Activated naive CD4-positive, alpha-beta T cell treated with anti-CD3 and anti-CD28 coated beads, Interleukin-2, amount 50 U/mL, for 72 hours (primary cell): ENCODE measurements around the gene AP3S1. TPM values are rescaled to one million over a fixed set of nuclear protein-coding genes. Genes with fewer than 3 reads are reported as not detected.
"Not testable (repeated sequence)": the region's sequence is repeated elsewhere in the genome, so short reads cannot be mapped to it uniquely, and the experiment has no call there.

Experiments
- ATAC-seq, 2 donors: fragments of 150-1000 bp; cut with Tn5 transposase; 2 replicates each; pipeline ENCODE4 v1.10.0; 2021; ENCODE audit warnings: mild to moderate bottlenecking in 2 of 2, moderate library complexity in 2 of 2
- DNase-seq, 2 donors: peaks; one replicate each; pipeline ENCODE4 v3.0.0; 2021 to 2022; ENCODE audit warnings: low spot score in 2 of 2
- H3K27ac Mint-ChIP-seq, 2 donors: one replicate each; pipeline ENCODE4 v1.8.0; 2022; ENCODE audit warnings: mild to moderate bottlenecking in 2 of 2, mixed read lengths in 2 of 2
- H3K36me3 Mint-ChIP-seq, 2 donors: one replicate each; pipeline ENCODE4 v1.8.0; 2022; ENCODE audit warnings: mixed read lengths in 2 of 2
- H3K9me3 Mint-ChIP-seq, 2 donors: one replicate each; pipeline ENCODE4 v1.8.0; 2022; ENCODE audit warnings: mixed read lengths in 2 of 2
- total RNA-seq, 2 donors: library from RNA; stranded (reverse); gene quantifications; one replicate each; pipeline ENCODE4 v1.2.3, GENCODE V29; 2022

AP3S1 gene
- total RNA-seq: 100 to 1,000 TPM in 1 of 2 donors, 10 to 100 TPM in 1; 47.6 to 126 TPM

DNA sequence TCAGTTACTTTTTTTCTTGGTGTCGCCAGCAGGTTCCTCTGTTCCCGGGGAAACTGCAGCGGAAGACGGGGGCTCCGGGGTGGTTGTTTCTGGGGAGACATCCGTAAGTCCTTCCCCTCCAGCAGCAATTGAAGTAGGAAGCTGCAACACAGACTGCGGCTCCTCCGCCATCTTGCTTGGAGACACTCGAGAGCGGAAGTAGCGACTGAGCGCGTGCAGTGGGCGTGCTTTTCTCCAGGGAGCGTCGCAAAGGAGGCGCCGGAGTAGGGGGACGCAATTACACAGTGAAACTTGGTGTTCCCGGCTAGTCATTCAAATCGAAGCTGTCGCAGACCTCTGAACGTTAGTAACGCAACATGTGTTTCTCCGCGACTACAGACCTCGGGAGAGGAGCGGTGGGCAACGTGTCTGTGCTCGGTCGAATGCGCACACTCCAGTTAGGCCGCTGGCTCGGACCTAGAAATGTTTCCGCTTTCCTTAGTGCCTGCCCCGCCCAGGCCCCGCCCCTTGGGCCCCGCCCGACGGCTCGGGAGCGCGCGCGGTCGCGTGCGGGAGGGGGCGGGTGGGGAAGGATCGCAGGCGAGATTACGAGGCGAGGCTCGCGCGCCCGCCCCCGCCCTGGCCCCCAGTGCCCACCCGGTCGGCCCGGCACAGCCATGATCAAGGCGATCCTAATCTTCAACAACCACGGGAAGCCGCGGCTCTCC is at the start of gene AP3S1, which contains the start of gene ATG12:
Gene AP3S1, plus strand, starts transcription at position 554 of the 707 bp plus-strand sequence. Its CDS starts 103 bp downstream, at position 657.
Gene ATG12, minus strand, starts transcription at position 184 of the 707 bp plus-strand sequence. Its CDS starts 13 bp downstream, at position 171.
- Mint-ChIP-seq H3K36me3 (peaks cover 10 to 18% of the 10 kb centered on the region in 2 donors), H3K9me3 (no peaks in the 10 kb centered on the region), H3K27ac (peak within 1 kb of the TSS; percentile 98)
- peak; percentile 89 to 90 for DNase-seq
- ATAC-seq: peak; percentile 89 to 91

DNA sequence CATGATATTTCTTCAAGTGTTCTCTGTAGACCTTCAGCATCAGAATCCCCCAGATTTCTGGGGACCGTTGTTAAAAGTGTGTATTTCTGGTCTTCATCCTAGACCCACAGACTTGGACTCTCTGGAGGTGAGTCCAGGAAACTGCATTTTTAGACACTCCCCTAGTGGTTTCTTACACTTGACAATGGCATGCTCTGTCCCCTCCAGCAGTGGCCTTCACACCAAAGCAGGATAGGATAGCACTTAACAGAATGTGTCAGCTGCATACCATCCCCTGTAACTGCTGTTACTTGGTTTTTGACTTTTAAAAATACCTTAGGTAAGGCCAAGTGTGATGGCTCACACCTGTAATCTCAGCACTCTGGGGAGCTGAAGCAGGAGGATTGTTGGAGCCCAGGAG is 46.0 kb upstream of the AP3S1 start:
- no peaks in the 10 kb centered on the region for H3K36me3 Mint-ChIP-seq

DNA sequence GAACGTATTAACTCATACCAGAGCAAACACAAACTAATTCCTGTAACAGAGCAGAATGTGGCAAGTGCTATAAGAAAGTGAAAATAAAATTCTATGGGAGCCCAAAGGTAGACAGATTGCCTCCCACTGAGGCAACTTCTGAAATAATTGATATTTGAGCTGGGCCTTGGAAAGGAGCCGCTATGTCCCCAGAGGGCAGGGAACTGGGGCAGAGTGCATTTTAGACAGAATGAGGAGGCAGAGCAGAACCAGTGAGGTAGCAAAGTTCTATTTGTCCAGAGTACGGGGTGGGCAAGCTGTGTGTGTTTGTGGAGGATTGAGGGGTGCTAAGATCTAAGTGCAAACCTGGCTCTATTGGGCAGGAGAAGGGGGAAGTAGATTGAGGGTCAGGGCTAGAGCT is 45.1 kb upstream of the AP3S1 start:
- no peaks in the 10 kb centered on the region for H3K9me3 Mint-ChIP-seq
- H3K36me3 Mint-ChIP-seq: no peaks in the 10 kb centered on the region
- DNase-seq: no peak
- no peak overlapping the region for H3K27ac Mint-ChIP-seq
- ATAC-seq: no peak

More for the DNA sequence above, 46.0 kb upstream of the AP3S1 start:
- H3K9me3 Mint-ChIP-seq: no peaks in the 10 kb centered on the region
- no peak overlapping the region for H3K27ac Mint-ChIP-seq
- no peak for ATAC-seq
- no peak for DNase-seq

DNA sequence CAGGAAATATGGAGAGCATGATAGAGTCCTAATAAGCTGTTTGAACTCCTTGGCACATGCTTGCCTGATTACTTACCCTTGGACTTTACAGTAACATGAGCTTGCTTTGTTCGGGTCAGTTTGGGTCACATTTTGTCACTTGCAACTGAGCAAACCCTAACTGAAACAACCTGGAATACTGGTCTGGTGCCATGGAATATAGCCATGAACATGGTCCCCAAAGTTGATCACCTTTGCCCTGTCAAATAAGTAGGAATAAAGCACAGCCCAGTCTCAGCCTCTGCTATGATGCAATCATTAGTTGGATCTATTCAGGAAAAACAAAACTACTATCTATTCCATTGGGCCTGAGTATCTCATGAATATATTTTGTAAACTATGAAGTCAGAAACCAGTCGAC is 43.5 kb upstream of the AP3S1 start:
- ATAC-seq: no peak
- H3K27ac Mint-ChIP-seq: no peak overlapping the region
- DNase-seq: no peak
- H3K36me3 Mint-ChIP-seq: no peaks in the 10 kb centered on the region
- H3K9me3 Mint-ChIP-seq: no peaks in the 10 kb centered on the region

- H3K36me3 Mint-ChIP-seq: no peaks in the 10 kb centered on the region
- no peaks in the 10 kb centered on the region for H3K9me3 Mint-ChIP-seq
- H3K27ac Mint-ChIP-seq: no peak overlapping the region
- ATAC-seq (peak in 1 of 2 donors; percentile 40), DNase-seq (no peak)
These were observed 41.6 kb upstream of the AP3S1 start for GRCh38 chr5:115800108-115800507.

GRCh38 chr5:115801152-115801551 is 40.6 kb upstream of the AP3S1 start:
- Mint-ChIP-seq H3K36me3 (no peaks in the 10 kb centered on the region), H3K9me3 (no peaks in the 10 kb centered on the region), H3K27ac (no peak overlapping the region)
- DNase-seq (no peak), ATAC-seq (no peak)

DNA sequence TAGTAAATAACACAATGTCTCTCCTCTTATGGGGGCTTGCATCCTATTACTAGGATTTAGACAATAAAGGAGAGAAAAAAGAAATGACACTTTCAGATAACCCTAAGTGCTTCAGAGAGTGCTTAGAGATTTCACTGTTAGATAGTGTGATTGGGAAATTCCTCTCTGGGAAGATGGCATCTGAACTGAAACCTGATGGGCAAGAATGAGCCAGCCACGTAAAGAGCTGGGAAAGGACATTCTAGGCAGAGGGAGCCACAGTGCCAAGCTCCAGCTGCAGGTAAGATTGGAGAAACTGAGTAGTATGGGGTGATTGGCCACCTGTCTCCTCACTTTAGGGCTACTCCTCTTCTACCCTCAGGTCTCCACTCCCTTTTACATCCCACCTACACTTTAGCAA is 39.8 kb upstream of the AP3S1 start:
- ATAC-seq (no peak), DNase-seq (no peak)
- Mint-ChIP-seq H3K27ac (no peak overlapping the region), H3K9me3 (no peaks in the 10 kb centered on the region), H3K36me3 (no peaks in the 10 kb centered on the region)

- no peak for ATAC-seq
- Mint-ChIP-seq H3K36me3 (peaks cover 0 to 7% of the 10 kb centered on the region in 2 donors), H3K9me3 (no peaks in the 10 kb centered on the region), H3K27ac (no peak overlapping the region)
- no peak for DNase-seq
These were observed 34.6 kb upstream of the AP3S1 start for GRCh38 chr5:115806986-115807653.

DNA sequence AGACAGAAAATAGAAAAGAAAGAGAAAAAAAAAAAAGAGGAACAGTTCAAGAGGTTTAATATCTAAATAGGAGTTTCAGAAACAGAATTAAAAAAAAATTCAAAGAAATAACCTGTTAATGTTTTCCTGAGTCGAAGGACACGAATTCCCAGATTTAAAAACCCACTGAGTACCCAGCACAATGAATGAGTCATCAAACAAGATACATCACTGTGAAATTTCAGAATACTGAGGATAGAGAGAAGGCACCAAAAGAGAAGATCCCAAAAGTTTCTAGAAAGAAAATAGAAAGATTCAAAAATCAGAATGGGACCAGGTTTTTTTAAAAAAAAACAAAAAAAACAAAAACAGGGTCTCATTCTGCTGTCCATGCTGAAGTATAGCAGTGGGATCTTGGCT is 34.1 kb upstream of the AP3S1 start:
- Mint-ChIP-seq H3K36me3 (peaks cover 0 to 7% of the 10 kb centered on the region in 2 donors), H3K9me3 (no peaks in the 10 kb centered on the region), H3K27ac (no peak overlapping the region)
- no peak for ATAC-seq
- DNase-seq: no peak

GRCh38 chr5:115808066-115808465 is 33.7 kb upstream of the AP3S1 start:
- ATAC-seq, H3K9me3 Mint-ChIP-seq, DNase-seq: not testable (repeated sequence)

DNA sequence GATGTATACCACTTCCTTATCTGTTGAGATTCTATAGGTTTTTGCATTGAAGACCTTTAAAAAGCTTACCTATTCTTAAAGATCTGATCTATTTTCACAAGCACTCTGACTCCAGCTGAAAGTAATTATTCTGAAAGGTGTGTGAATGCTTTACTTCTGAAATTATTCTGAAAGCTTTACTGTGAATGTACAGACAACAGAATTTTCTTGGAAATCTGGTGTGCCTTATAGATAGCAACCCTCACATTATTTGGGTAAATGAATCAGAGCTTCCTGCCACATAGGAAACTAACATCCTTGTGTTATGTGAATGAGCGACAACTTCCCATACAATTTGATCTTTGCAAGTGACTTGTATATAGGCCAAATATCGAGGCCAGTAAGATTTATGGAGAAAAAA is 31.8 kb upstream of the AP3S1 start:
- no peak for DNase-seq
- H3K36me3 Mint-ChIP-seq: peaks cover 5 to 7% of the 10 kb centered on the region in 2 donors
- H3K27ac Mint-ChIP-seq: no peak overlapping the region
- ATAC-seq: peak in 1 of 2 donors; percentile 74
- H3K9me3 Mint-ChIP-seq: no peaks in the 10 kb centered on the region

More at GRCh38 chr5:115808066-115808465, 33.7 kb upstream of the AP3S1 start:
- H3K36me3 Mint-ChIP-seq, H3K27ac Mint-ChIP-seq: not testable (repeated sequence)

- ATAC-seq: no peak
- H3K36me3 Mint-ChIP-seq: peaks cover 5 to 7% of the 10 kb centered on the region in 2 donors
- H3K9me3 Mint-ChIP-seq: no peaks in the 10 kb centered on the region
These were observed 31.0 kb upstream of the AP3S1 start for GRCh38 chr5:115810761-115811160.

GRCh38 chr5:115811406-115811805 is 30.3 kb upstream of the AP3S1 start:
- no peak for ATAC-seq
- peaks cover 7 to 8% of the 10 kb centered on the region in 2 donors for H3K36me3 Mint-ChIP-seq
- no peaks in the 10 kb centered on the region for H3K9me3 Mint-ChIP-seq
- DNase-seq: no peak
- no peak overlapping the region for H3K27ac Mint-ChIP-seq

More at GRCh38 chr5:115810761-115811160, 31.0 kb upstream of the AP3S1 start:
- DNase-seq: no peak
- H3K27ac Mint-ChIP-seq: no peak overlapping the region

- peaks cover 4 to 9% of the 10 kb centered on the region in 2 donors for H3K36me3 Mint-ChIP-seq
- H3K27ac Mint-ChIP-seq: no peak overlapping the region
- no peak for DNase-seq
- H3K9me3 Mint-ChIP-seq: no peaks in the 10 kb centered on the region
- no peak for ATAC-seq
These were observed 29.4 kb upstream of the AP3S1 start for GRCh38 chr5:115812372-115812771.

- H3K9me3 Mint-ChIP-seq: no peaks in the 10 kb centered on the region
- DNase-seq (peak in 1 of 2 donors; percentile 14), ATAC-seq (peak in 1 of 2 donors; percentile 47)
- H3K27ac Mint-ChIP-seq: no peak overlapping the region
- H3K36me3 Mint-ChIP-seq: peaks cover 0 to 9% of the 10 kb centered on the region in 2 donors
These were observed 28.0 kb upstream of the AP3S1 start for GRCh38 chr5:115813719-115814118.

DNA sequence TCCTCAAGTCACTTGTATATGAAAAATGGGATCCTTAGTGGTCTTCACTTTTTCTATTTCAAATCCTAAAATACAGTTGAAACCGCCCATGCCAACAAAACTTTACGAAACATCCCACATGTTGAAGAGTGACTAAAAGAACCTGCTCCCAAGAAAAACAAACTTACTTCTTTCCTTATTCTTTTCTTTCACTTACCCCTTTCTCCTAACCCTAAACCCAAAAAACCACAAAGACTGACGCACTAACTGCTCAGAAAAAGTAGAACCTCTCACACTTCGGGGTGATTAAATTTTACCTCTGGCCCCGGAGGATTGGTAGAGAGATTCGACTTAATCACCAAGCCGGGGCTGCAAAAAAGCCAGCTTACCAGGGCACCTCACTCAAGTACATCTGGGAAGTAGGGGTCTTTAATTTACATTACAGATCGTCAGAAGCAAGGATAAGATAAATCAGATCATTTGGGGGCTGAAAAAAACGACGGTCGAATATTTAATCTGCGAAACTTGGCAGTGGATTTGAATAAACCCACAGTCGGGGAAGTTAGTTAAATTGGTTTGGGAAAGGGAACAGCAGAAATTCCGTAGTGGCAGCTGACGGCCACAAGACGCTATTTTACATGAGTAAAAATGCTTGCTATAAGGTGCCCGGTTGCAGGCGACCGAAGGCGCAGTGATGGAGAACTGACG is 26.6 kb upstream of the AP3S1 start:
- Mint-ChIP-seq H3K36me3 (peaks cover 0 to 9% of the 10 kb centered on the region in 2 donors), H3K9me3 (no peaks in the 10 kb centered on the region), H3K27ac (no peak overlapping the region)
- DNase-seq (no peak), ATAC-seq (peak in 1 of 2 donors; percentile 27)

DNA sequence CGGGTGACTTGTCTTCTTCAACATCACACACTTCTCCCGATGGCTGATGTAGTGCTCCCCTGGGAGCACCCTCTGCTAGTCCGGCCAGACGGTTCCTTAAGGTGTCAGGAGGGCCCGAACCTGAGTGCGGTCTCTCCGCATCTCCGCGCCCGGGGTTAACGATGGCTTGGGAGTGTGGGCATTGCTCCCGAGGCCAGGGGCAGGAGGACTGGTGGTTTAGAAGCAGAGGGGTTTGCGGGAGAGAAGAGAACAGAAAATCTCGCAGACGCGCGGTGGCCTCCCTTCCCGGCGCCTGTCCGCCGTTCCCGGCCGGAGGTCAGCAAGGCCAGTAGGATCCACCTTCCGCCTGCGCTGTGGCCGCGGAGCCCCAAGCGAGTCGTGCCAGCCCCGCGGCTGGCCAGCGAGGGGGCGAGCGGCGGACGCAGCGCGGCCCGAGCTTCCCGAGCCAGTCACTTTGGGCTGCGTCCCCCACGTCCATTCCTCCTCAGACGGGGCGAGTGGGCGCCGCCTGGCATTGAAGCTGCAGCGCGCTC is 26.0 kb upstream of the AP3S1 start:
- peaks cover 0 to 9% of the 10 kb centered on the region in 2 donors for H3K36me3 Mint-ChIP-seq
- H3K9me3 Mint-ChIP-seq: no peaks in the 10 kb centered on the region
- ATAC-seq: peak in 1 of 2 donors; percentile 11
- H3K27ac Mint-ChIP-seq: no peak overlapping the region
- no peak for DNase-seq
